Upper lobe of left lung (tissue), 4 donors: ENCODE results near the gene TMIGD3.

Source experiments
- CTCF ChIP-seq, 6 experiments: fragments of 450-650 bp in 4 of 6; fragments of 200-600 bp in 2 of 6; sonication (generic) in 2 of 6; IDR thresholded peaks; one replicate each; pipeline ENCODE4 v1.5.1; 2016 to 2019; ENCODE audit warnings: antibody characterized with exemption in 6 of 6
- EP300 ChIP-seq, 4 donors: sonication (generic); formaldehyde crosslinking; IDR thresholded peaks; one replicate each; pipeline ENCODE4 v1.5.1; 2017; ENCODE audit warnings: antibody characterized with exemption in 4 of 4, control low read depth in 2 of 4
- POLR2A ChIP-seq, 4 donors: fragments of 450-650 bp; IDR thresholded peaks; one replicate each; pipeline ENCODE4 v1.5.1; 2016 to 2017; ENCODE audit warnings: antibody characterized with exemption in 4 of 4, mild to moderate bottlenecking in 2 of 4
- POLR2AphosphoS5 ChIP-seq, 2 donors: sonication (generic); formaldehyde crosslinking; IDR thresholded peaks; one replicate each; pipeline ENCODE4 v1.5.1; 2017; ENCODE audit warnings: antibody characterized with exemption in 2 of 2

- TF ChIP-seq CTCF (IDR thresholded peaks at IDR 0.05) (no peak), POLR2A (IDR thresholded peaks at IDR 0.05) (no peak), POLR2AphosphoS5 (IDR thresholded peaks at IDR 0.05) (no peak), EP300 (IDR thresholded peaks at IDR 0.05) (no peak)
Measured at GRCh38 chr1:111512132-111512889, 8.9 kb upstream of the TMIGD3 start.
